Testis (tissue), 3 donors: ENCODE measurements around the gene KRTDAP. TPM values are rescaled to one million over a fixed set of nuclear protein-coding genes. Genes with fewer than 3 reads are reported as not detected.

Source experiments
- DNase-seq: peaks from one replicate; pipeline ENCODE4 v3.0.0-alpha.2; 2019
- H3K27ac ChIP-seq, 2 donors: fragments of 200-600 bp; sonication (generic); one replicate each; pipeline ENCODE4 v1.5.1; 2019
- H3K27me3 ChIP-seq: fragments of 200-600 bp; sonication (generic); one replicate; pipeline ENCODE4 v1.5.1; 2019
- H3K36me3 ChIP-seq: fragments of 200-600 bp; sonication (generic); one replicate; pipeline ENCODE4 v1.5.1; 2017; ENCODE audit warnings: low read depth; ENCODE audit errors: missing control alignments
- H3K4me1 ChIP-seq: fragments of 200-600 bp; sonication (generic); one replicate; pipeline ENCODE4 v1.5.1; 2019
- H3K4me3 ChIP-seq, 2 donors: fragments of 200-600 bp; sonication (generic); one replicate each; pipeline ENCODE4 v1.5.1; 2017 to 2019
- H3K9me3 ChIP-seq: fragments of 200-600 bp; sonication (generic); one replicate; pipeline ENCODE4 v1.5.1; 2017
- CTCF ChIP-seq, 3 experiments: fragments of 450-650 bp in 2 of 3; fragments of 200-600 bp in 1 of 3; sonication (generic) in 1 of 3; IDR thresholded peaks; one replicate each; pipeline ENCODE4 v1.5.1; 2016 to 2019; ENCODE audit warnings: antibody characterized with exemption in 3 of 3, mild to moderate bottlenecking in 2 of 3, moderate library complexity in 1 of 3
- POLR2A ChIP-seq: fragments of 450-650 bp; IDR thresholded peaks from one replicate; pipeline ENCODE4 v1.6.1; 2017; ENCODE audit warnings: antibody characterized with exemption, mild to moderate bottlenecking, moderate library complexity
- WGBS, 2 donors: methylation state at CpG; one replicate each; pipeline ENCODE4 v1.1.5; 2018; 5-methylcytosine and 5-hydroxymethylcytosine counted together
- intact Hi-C: fragments of 100-400 bp; cut with DNase I; formaldehyde crosslinking; loops from one replicate; pipeline ENCODE4 v1.15.1; 2023; ENCODE audit warnings: low total_unique reads
- polyA plus RNA-seq: library from polyadenylated mRNA; stranded (reverse); fragments of 350-450 nt; fragmentation: Illumina TruSeq; extraction: RNeasy Lipid Tissue Mini Kit (QIAGEN cat#74804); gene quantifications from one replicate; pipeline ENCODE4 v1.2.3, GENCODE V29; 2014; ENCODE audit warnings: low read depth, low replicate concordance; ENCODE audit not compliant: insufficient read depth
- total RNA-seq, 2 donors: library from RNA; depleted of rRNA; stranded (reverse); fragments of >200 nt; gene quantifications; one replicate each; pipeline ENCODE4 v1.2.3, GENCODE V29; 2016

The KRTDAP gene
- total and polyA plus RNA-seq, 3 donors from 2014 or later, result 2.7 to 14.5 (median 5.6) TPM

- WGBS, 2 donors, result 48 to 51% methylated on average over 13 to 20 of the region's 20 CpGs
- no peak for DNase-seq
- Histone ChIP-seq H3K27ac (no peak overlapping the region), H3K36me3 (no peaks in the 10 kb centered on the region), H3K4me3 (no peak overlapping the region), H3K4me1 (peaks cover 4% of the 10 kb centered on the region), H3K9me3 (no peaks in the 10 kb centered on the region), H3K27me3 (no peaks in the 10 kb centered on the region)
- no peak for TF ChIP-seq CTCF (IDR thresholded peaks at IDR 0.05)
- no peak for TF ChIP-seq POLR2A
- intact Hi-C loops, result no loop called here
Observed at GRCh38 chr19:35514282-35514809, 24.1 kb upstream of the KRTDAP start.

- Histone ChIP-seq H3K9me3 (no peaks in the 10 kb centered on the region), H3K4me3 (no peak within 1 kb of the TSS), H3K27ac (no peak within 1 kb of the TSS), H3K27me3 (no peaks in the 10 kb centered on the region), H3K36me3 (no peaks in the 10 kb centered on the region), H3K4me1 (peaks cover 4% of the 10 kb centered on the region)
- TF ChIP-seq POLR2A (no peak), CTCF (IDR thresholded peaks at IDR 0.05) (no peak)
- intact Hi-C loops, result no loop called here
- no peak for DNase-seq
- 49 to 54% methylated on average over 15 of the region's 15 CpGs for WGBS, 2 donors
Observed at GRCh38 chr19:35513628-35514281, 23.5 kb upstream of the KRTDAP start, which contains the start of gene DMKN. Gene DMKN (minus strand): TSS chr19:35513649. CDS start chr19:35513475, 174 bp downstream.

- no peak for TF ChIP-seq CTCF (IDR thresholded peaks at IDR 0.05)
- TF ChIP-seq POLR2A, result no peak
- Histone ChIP-seq H3K4me1 (peaks cover 4% of the 10 kb centered on the region), H3K27ac (no peak overlapping the region), H3K36me3 (no peaks in the 10 kb centered on the region), H3K27me3 (no peaks in the 10 kb centered on the region), H3K4me3 (no peak overlapping the region), H3K9me3 (no peaks in the 10 kb centered on the region)
- intact Hi-C loops, result no loop called here
- no peak for DNase-seq
- WGBS, 2 donors, result 77 to 81% methylated on average over 12 to 15 of the region's 15 CpGs
Observed at GRCh38 chr19:35512831-35513627, 22.8 kb upstream of the KRTDAP start.

GRCh38 chr19:35511337-35511736, 21.1 kb upstream of the KRTDAP start:
- TF ChIP-seq POLR2A (no peak), CTCF (IDR thresholded peaks at IDR 0.05) (no peak)
- WGBS, 2 donors, result 0 to 77% methylated on average over 1 to 7 of the region's 7 CpGs
- no peak for DNase-seq

More at GRCh38 chr19:35511337-35511736, 21.1 kb upstream of the KRTDAP start:
- H3K4me1 ChIP-seq, result peaks cover 4% of the 10 kb centered on the region
- H3K27ac ChIP-seq, result no peak overlapping the region
- H3K36me3 ChIP-seq, result no peaks in the 10 kb centered on the region
- H3K9me3 ChIP-seq, result no peaks in the 10 kb centered on the region
- H3K27me3 ChIP-seq, result no peaks in the 10 kb centered on the region
- intact Hi-C loops, result no loop called here
- no peak overlapping the region for H3K4me3 ChIP-seq
